ELF-1 (cell line): ENCODE measurements around the gene DNMBP.

Experiments used
- DNase-seq: peaks from one replicate; pipeline ENCODE4 v3.0.0-alpha.2; 2016; ENCODE audit warnings: low read depth, low spot score

DNMBP gene

GRCh38 chr10:99835947-99836346 lies 173.8 kb downstream of the DNMBP start:
- no peak for DNase-seq

- no peak for DNase-seq
These were observed 175.3 kb downstream of the DNMBP start for GRCh38 chr10:99834410-99834809.

GRCh38 chr10:99832439-99832838 lies 177.3 kb downstream of the DNMBP start:
- no peak for DNase-seq

- DNase-seq = no peak
These were observed 181.3 kb downstream of the DNMBP start for GRCh38 chr10:99828464-99828863.

GRCh38 chr10:99827936-99828335 lies 181.8 kb downstream of the DNMBP start:
- DNase-seq = no peak
